ENCODE results near the gene POMT2. TPM values are rescaled to one million over a fixed set of nuclear protein-coding genes. Genes with fewer than 3 reads are reported as not detected.

POMT2 gene
- total and polyA plus RNA-seq, 2 donors (not counting 3 experiments of a cell fraction or from before 2014, with no cell fraction given), result 19.5 to 48.2 TPM

DNA sequence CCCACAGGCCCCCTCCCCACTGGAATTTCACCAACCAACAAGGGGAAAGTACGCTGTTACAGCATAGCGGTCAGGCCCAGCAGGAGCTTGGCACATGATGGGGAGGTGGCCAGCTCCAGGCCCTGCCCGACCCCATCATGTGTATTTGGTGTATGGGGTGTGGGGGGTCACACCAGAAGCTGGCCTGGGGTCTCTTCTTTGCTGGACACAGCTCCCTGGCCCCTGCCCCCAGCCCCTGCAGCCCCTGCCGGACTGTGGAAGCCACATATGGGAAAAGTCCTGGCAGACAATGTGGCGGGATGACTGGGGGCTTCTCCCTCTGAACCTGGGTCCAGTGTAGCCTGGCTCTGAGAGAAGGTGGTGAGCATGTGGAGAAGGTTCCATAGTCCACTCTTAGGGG lies 62.1 kb downstream of the POMT2 start:
- Histone ChIP-seq H3K27ac (ENCODE audit: insufficient read depth, low read depth, low read length) (no peak overlapping the region), H2AFZ (ENCODE audit: low read depth, low read length) (no peak overlapping the region), H3K9me3 (replicated peaks; ENCODE audit: control insufficient read depth, insufficient read depth, low read length) (no peaks in the 10 kb centered on the region), H3K4me3 (replicated peaks in 1 of 3; ENCODE audit: insufficient read depth in 1 of 3, low read depth in 1 of 3, low read length in 3 of 3) (no peak overlapping the region), H3K9ac (replicated peaks; ENCODE audit: extremely low read depth, insufficient read depth, low read length) (no peak overlapping the region), H3K27me3 (ENCODE audit: control insufficient read depth in 2 of 2, insufficient read depth in 2 of 2, low read length in 2 of 2) (no peaks in the 10 kb centered on the region), H3K36me3 (ENCODE audit: control insufficient read depth in 2 of 2, extremely low read depth in 1 of 2, insufficient read depth in 2 of 2, low read length in 2 of 2) (no peaks in the 10 kb centered on the region), H3K79me2 (ENCODE audit: control insufficient read depth, insufficient read depth, low read length) (no peaks in the 10 kb centered on the region), H3K4me2 (ENCODE audit: insufficient read depth, low read length) (no peak overlapping the region), H3K4me1 (ENCODE audit: control insufficient read depth, extremely low read depth, insufficient read depth, low read length) (no peaks in the 10 kb centered on the region), H4K20me1 (replicated peaks; ENCODE audit: control insufficient read depth, extremely low read depth, insufficient read depth, low read length) (no peaks in the 10 kb centered on the region), H3K9me1 (replicated peaks; ENCODE audit: control insufficient read depth, extremely low read depth, insufficient read depth, low read length) (no peaks in the 10 kb centered on the region)
- TF ChIP-seq JUN (IDR thresholded peaks at IDR 0.05; ENCODE audit: borderline replicate concordance, insufficient read depth, insufficient read length, low read depth) (no peak), GATA2 (IDR thresholded peaks at IDR 0.05; ENCODE audit: insufficient read depth, insufficient read length, low read depth, low read length) (no peak), MYC (IDR thresholded peaks at IDR 0.05; ENCODE audit: low read depth, low read length) (no peak), FOS (IDR thresholded peaks at IDR 0.05; ENCODE audit: borderline replicate concordance, insufficient read depth, low read length) (no peak), POLR2A (IDR thresholded peaks at IDR 0.05; ENCODE audit: low read depth, low read length) (no peak), POLR2AphosphoS5 (IDR thresholded peaks at IDR 0.05; ENCODE audit: insufficient read depth, low read depth, low read length) (no peak), EZH2 (IDR thresholded peaks at IDR 0.05; ENCODE audit: borderline replicate concordance, low read depth, low read length, severe bottlenecking) (no peak)
- TF ChIP-seq, protein P1, sequence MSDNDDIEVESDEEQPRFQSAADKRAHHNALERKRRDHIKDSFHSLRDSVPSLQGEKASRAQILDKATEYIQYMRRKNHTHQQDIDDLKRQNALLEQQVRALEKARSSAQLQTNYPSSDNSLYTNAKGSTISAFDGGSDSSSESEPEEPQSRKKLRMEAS (IDR thresholded peaks at IDR 0.05; ENCODE audit: insufficient read depth, insufficient read length), result no peak
- TF ChIP-seq, protein P2, sequence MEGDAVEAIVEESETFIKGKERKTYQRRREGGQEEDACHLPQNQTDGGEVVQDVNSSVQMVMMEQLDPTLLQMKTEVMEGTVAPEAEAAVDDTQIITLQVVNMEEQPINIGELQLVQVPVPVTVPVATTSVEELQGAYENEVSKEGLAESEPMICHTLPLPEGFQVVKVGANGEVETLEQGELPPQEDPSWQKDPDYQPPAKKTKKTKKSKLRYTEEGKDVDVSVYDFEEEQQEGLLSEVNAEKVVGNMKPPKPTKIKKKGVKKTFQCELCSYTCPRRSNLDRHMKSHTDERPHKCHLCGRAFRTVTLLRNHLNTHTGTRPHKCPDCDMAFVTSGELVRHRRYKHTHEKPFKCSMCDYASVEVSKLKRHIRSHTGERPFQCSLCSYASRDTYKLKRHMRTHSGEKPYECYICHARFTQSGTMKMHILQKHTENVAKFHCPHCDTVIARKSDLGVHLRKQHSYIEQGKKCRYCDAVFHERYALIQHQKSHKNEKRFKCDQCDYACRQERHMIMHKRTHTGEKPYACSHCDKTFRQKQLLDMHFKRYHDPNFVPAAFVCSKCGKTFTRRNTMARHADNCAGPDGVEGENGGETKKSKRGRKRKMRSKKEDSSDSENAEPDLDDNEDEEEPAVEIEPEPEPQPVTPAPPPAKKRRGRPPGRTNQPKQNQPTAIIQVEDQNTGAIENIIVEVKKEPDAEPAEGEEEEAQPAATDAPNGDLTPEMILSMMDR (IDR thresholded peaks at IDR 0.05; ENCODE audit: extremely low read depth in 1 of 2, insufficient read depth in 1 of 2, low read depth in 1 of 2, low read length in 2 of 2), result no peak
- POLR2A ChIA-PET, result no interaction called here
- dilution Hi-C loops (cut with MboI; ENCODE audit: extremely low pct_ligation_motif_present, low sequenced_read_pairs), result no loop called here
- no TSS peak for BruUV-seq (replicated peaks)
- FAIRE-seq (no peak), DNase-seq (ENCODE audit: low read depth, low spot score) (no peak)
- intact Hi-C loops (cut with micrococcal nuclease), result no loop called here
- CTCF ChIA-PET, result no interaction called here
